Measurements from ENCODE around the gene MIER1.
"Not testable (repeated sequence)": the region's sequence is repeated elsewhere in the genome, so short reads cannot be mapped to it uniquely, and the experiment has no call there.

Gene MIER1

GRCh38 chr1:66978201-66978600, 53.4 kb downstream of the MIER1 start:
- no peak for TF ChIP-seq CTCF (IDR thresholded peaks at IDR 0.05; ENCODE audit: low read depth, low read length, missing control alignments)
- no peak for DNase-seq (ENCODE audit: low read depth)
- no peak overlapping the region for H3K4me3 ChIP-seq (ENCODE audit: low read depth, low read length)

GRCh38 chr1:66979621-66980020, 54.8 kb downstream of the MIER1 start:
- H3K4me3 ChIP-seq (ENCODE audit: low read depth, low read length) = not testable (repeated sequence)

GRCh38 chr1:66980745-66981367, 56.1 kb downstream of the MIER1 start:
- no peak for DNase-seq (ENCODE audit: low read depth)
- no peak for TF ChIP-seq CTCF (IDR thresholded peaks at IDR 0.05; ENCODE audit: low read depth, low read length, missing control alignments)
- H3K4me3 ChIP-seq (ENCODE audit: low read depth, low read length) = no peak overlapping the region

More at GRCh38 chr1:66979621-66980020, 54.8 kb downstream of the MIER1 start:
- not testable (repeated sequence) for DNase-seq (ENCODE audit: low read depth)

- DNase-seq (ENCODE audit: low read depth) = no peak
- no peak for TF ChIP-seq CTCF (IDR thresholded peaks at IDR 0.05; ENCODE audit: low read depth, low read length, missing control alignments)
These were observed 56.9 kb downstream of the MIER1 start for GRCh38 chr1:66981679-66982078.

GRCh38 chr1:66982561-66983260, 57.9 kb downstream of the MIER1 start:
- no peak for TF ChIP-seq CTCF (IDR thresholded peaks at IDR 0.05; ENCODE audit: low read depth, low read length, missing control alignments)
- no peak for DNase-seq (ENCODE audit: low read depth)
- H3K4me3 ChIP-seq (ENCODE audit: low read depth, low read length) = no peak overlapping the region

More at GRCh38 chr1:66981679-66982078, 56.9 kb downstream of the MIER1 start:
- H3K4me3 ChIP-seq (ENCODE audit: low read depth, low read length) = no peak overlapping the region

- DNase-seq (ENCODE audit: low read depth) = peak; percentile 41
- no peak overlapping the region for H3K4me3 ChIP-seq (ENCODE audit: low read depth, low read length)
- no peak for TF ChIP-seq CTCF (IDR thresholded peaks at IDR 0.05; ENCODE audit: low read depth, low read length, missing control alignments)
These were observed 59.7 kb downstream of the MIER1 start for GRCh38 chr1:66984491-66984890.

- H3K4me3 ChIP-seq (ENCODE audit: low read depth, low read length) = no peak overlapping the region
- TF ChIP-seq CTCF (IDR thresholded peaks at IDR 0.05; ENCODE audit: low read depth, low read length, missing control alignments) = no peak
- no peak for DNase-seq (ENCODE audit: low read depth)
These were observed 61.0 kb downstream of the MIER1 start for GRCh38 chr1:66985835-66986234.
